Right forelimb (tissue), 1 donor: ENCODE measurements around the gene ASB16.
A peak's percentile ranks its signal among the peaks of the same experiment; 100 is the strongest.
"Not testable (repeated sequence)": the region's sequence is repeated elsewhere in the genome, so short reads cannot be mapped to it uniquely, and the experiment has no call there.

Experiments used
- DNase-seq: peaks from one replicate; pipeline ENCODE4 v3.0.0-alpha.2; 2018

Gene ASB16

DNA sequence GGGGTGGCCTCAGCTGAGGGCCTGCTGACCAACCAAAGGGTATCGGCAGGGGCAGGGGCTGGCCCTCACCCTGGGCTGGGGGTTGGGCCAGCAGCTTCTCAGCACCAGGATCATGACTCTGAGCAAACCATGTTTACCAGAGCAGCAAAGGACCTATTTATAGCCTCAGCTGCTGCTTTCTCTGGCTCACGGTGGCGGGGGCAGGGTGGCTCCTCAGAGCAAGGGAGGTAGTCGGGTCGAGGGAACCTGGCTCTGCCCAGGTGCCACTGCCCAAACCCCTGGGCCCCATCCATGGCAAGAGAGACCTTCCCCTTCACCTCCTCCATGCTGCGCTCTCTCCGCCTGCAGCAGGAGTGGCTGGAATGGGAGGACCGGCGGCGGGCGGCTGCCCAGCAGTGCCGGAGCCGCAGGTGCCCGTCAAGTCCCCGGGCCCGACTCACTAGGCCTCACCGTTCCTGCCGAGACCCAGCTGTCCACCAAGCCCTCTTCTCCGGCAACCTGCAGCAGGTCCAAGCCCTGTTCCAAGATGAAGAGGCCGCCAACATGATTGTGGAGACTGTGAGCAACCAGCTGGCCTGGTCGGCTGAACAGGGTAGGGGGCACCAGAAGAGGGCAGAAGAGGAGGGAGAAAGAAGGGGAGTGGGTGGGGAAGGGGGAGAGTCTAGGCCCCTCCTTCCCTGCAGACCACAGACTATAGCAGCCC is at the start of gene ASB16:
Gene ASB16 (plus strand): TSS at position 206 of the 703 bp plus-strand sequence. CDS start 86 bp downstream, at position 292.
- no peak for DNase-seq

GRCh38 chr17:44120851-44121605 is 49.5 kb upstream of the ASB16 start:
- no peak for DNase-seq

GRCh38 chr17:44121997-44122815 is 48.3 kb upstream of the ASB16 start:
- no peak for DNase-seq

DNA sequence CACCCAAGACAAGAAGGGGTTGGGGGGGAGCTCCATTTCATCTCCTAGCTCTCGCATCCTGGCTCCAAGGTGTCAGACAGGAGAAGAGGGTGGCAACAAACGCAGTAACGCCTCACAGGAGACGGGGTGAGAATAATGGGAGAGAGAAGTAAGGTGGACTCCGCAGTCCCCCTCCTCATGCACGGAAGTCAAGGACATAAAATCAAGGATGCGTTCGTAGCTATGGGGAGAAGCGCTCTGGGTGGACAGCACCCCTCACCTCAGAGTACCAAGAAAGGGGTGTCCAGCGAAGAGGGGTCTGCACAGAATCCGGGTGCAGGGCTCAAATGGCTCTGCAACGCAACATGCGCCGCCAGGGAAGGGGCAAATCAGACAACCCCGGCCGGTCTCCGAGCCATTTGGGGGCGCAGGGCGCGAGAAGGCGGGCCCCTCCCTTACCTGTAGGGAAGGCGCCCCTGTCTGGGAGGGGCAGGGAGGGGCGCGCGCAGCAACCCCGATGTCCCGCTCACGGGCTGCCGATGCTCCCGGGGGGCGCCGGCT is 47.6 kb upstream of the ASB16 start:
- DNase-seq = no peak

- DNase-seq = peak; percentile 100
These were observed 47.0 kb upstream of the ASB16 start, which contains the start of gene HDAC5 for GRCh38 chr17:44123356-44124117. TSS of gene HDAC5 (minus strand) at chr17:44123641. CDS start at chr17:44117515, 6,126 bp downstream.

- DNase-seq = no peak
These were observed 46.4 kb upstream of the ASB16 start for GRCh38 chr17:44124118-44124438.

- no peak for DNase-seq
These were observed 42.1 kb upstream of the ASB16 start for GRCh38 chr17:44128383-44128782.

DNA sequence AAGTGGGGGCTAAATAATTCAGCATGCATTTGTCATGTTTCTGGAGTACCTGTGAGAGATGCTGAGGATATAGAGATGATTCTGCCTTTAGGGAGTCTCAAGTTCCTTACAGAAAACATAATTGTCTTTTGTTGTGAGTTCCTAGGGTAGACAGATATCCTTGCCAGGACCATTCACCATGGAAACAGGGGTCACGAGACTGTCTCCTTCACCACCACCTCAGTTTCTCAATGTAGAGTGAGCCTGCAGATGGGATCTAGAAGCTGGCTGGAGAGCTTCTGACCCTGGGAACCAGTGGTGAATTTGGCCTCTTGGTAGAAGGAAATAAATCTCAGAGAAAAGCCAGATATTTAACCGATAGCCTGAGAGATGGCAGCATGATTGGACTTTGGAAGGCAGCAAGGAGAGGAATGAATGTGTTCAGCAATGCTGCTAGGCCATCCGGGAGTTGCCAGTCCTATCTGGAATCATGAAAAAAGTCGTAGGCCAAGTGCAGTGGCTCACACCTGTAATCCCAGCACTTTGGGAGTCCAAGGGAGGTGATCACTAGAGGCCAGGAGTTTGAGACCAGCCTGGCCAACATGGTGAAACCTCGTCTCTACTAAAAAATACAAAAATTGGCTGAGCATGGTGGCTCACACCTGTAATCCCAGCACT is 39.7 kb upstream of the ASB16 start:
- no peak for DNase-seq

DNA sequence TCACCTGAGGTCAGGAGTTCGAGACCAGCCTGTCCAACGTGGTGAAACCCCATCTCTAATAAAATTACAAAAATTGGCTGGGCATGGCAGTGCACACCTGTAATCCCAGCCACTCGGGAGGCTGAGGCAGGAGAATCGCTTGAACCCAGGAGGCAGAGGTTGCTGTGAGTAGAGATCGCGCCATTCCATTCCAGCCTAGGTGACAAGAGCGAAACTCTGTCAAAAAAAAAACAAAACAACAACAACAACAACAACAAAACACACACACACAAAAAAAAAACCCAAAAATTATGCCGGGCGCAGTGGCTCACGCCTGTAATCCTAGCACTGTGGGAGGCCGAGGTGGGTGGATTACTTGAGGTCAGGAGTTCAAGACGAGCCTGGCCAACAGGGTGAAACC is 39.1 kb upstream of the ASB16 start:
- DNase-seq = not testable (repeated sequence)

GRCh38 chr17:44132275-44132821 is 38.2 kb upstream of the ASB16 start:
- DNase-seq = no peak

GRCh38 chr17:44133918-44134476 is 36.5 kb upstream of the ASB16 start:
- no peak for DNase-seq

DNA sequence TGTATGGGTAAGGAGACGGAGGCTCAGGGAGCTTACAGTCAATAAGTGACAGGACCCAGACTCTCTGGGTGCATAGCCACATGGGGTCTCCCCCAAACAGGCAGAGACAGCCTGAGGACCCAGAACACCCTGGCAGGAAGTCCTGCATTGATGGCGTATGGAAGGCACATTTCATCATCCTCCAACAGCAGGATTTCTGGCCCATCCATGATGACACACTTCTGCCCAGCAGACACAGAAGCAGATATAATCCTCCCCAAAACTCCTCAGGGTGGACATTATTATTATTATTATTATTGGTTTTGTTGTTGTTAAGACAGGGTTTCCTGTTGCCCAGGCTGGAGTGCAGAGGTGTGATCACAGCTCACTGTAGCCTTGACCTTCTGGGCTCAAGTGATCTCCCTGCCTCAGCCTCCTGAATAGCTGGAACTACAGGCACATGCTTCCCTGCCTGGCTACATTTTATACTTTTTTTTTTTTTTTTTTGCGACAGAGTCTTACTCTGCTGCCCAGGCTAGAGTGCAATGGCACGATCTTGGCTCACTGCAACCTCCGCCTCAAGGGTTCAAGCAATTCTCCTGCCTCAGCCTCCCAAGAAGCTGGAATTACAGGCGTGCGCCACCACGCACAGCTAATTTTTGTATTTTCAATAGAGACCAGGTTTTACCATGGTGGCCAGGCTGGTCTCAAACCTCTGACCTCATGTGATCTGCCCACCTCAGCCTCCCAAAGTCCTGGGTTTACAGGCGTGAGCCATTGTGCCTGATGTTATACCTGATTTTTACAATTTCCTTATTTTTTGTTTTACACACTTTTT is 35.5 kb upstream of the ASB16 start:
- DNase-seq = no peak

DNA sequence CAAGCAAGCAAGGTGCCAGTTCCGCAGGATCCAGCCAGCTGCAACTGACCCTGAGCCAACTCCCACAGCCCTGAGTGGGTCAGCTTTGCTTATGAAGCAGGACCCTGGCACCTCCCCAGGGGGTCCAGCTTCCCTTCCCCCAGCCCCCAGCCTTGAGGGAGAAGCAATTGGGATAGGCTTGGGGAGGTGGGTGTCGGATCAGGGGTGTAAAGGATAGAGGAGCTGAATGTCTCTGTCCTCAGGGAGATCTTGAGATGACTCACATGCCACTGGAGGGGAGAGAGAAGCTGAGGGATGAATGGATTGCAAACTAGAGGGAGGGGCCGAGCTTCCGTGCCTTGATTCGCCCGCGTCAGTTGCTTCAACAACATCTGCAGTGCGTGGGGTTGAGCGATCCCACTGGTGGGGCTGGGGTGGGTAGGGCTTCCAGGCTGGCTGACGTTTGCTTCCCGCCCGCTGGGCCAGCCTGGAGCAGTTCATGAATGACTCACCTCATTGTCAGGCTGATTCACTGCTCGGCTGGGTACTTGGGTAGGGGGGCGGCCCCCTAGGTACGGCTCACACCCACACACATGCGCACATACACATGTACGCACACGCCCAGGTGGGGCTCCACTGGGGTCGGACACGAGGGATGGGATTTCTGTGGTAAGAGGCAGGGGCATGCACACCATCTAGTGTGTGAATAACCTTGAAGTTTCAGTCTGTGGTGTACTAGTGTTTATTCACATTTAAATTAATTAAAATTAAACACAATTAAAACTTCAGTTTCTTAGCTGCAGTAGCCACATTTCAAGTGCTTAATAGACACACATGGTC is 32.4 kb upstream of the ASB16 start:
- peak; percentile 79 for DNase-seq

GRCh38 chr17:44143921-44144320 is 26.6 kb upstream of the ASB16 start:
- DNase-seq = not testable (repeated sequence)

DNA sequence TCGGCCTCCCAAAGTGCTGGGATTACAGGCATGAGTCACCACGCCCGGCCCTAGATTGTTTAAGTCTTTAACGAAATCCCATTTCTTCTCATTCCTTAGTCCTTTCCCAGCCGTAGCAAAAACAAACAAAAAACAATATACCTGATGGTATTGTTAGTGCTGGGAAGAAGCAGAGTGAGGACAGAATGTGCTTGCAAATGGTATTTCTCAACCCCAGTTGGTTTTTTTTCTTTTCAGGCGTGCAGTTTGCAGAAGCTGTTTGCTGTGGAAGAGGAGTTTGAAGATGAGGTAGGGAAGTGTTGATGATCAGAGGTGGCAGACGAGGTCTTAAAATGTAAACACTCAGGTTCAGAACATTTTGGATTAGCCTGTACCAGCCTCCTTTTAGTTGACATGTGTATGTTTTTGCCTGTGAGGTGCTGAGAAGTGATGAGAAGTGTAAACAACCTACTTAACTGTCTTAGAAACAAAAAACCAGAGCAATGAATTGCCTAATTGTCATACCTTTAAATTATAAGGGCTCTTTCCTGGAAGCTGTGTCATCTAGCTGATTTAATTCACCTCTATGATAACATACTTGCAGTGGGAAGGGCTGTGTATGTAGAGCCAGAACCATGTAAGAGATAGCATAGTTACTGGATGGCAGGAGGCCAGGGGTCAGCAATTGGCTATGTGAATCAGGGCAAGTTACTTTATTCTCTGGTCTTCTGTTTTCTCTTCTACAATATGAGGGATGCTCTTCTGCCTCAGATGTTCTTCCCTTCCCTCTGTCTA is 25.4 kb upstream of the ASB16 start:
- DNase-seq = no peak

- no peak for DNase-seq
These were observed 23.8 kb upstream of the ASB16 start for GRCh38 chr17:44146375-44147346.

- no peak for DNase-seq
These were observed 22.7 kb upstream of the ASB16 start for GRCh38 chr17:44147812-44148211.
